Adrenal gland (tissue), 12 donors: ENCODE data around the gene FBXW12. TPM values are rescaled to one million over a fixed set of nuclear protein-coding genes. Genes with fewer than 3 reads are reported as not detected.

Experiments
- DNase-seq, 7 donors: peaks; one replicate each; pipeline ENCODE4 v3.0.0-alpha.2; 2019 to 2020
- H3K27ac ChIP-seq, 5 donors: fragments of 200-600 bp; sonication (generic) in 4 of 5; 1 replicate in 3 of 5; 2 replicates in 2 of 5; pipeline versions ENCODE4 v1.5.1 to v1.8.0; 2016 to 2020; ENCODE audit warnings: mild to moderate bottlenecking in 1 of 5
- H3K27me3 ChIP-seq: fragments of 200-600 bp; 2 replicates; pipeline ENCODE4 v1.8.0; 2021
- H3K36me3 ChIP-seq, 2 donors: fragments of 200-600 bp; replicated peaks in 1 of 2; 1 replicate in 1 of 2; 2 replicates in 1 of 2; pipeline versions ENCODE4 v1.5.1 to v1.8.0; 2018 to 2022
- H3K4me1 ChIP-seq, 2 donors: fragments of 200-600 bp; replicated peaks in 1 of 2; 1 replicate in 1 of 2; 2 replicates in 1 of 2; pipeline versions ENCODE4 v1.5.1 to v1.8.0; 2018 to 2021
- H3K4me3 ChIP-seq, 4 donors: fragments of 200-600 bp; sonication (generic) in 3 of 4; one replicate each; pipeline ENCODE4 v1.5.1; 2016 to 2018
- H3K9me3 ChIP-seq, 3 donors: fragments of 200-600 bp; sonication (generic) in 1 of 3; replicated peaks in 1 of 3; 1 replicate in 2 of 3; 2 replicates in 1 of 3; pipeline versions ENCODE4 v1.5.1 to v1.8.0; 2016 to 2021
- POLR2A ChIP-seq, 2 donors: fragments of 450-650 bp; IDR thresholded peaks; one replicate each; pipeline ENCODE4 v1.6.1; 2017; ENCODE audit warnings: antibody characterized with exemption in 2 of 2, mild to moderate bottlenecking in 2 of 2, moderate library complexity in 1 of 2
- WGBS, 4 donors: extraction: QIAGEN DNeasy Blood & Tissue Kit in 2 of 4; methylation state at CpG; one replicate each; pipeline versions ENCODE4 v1.1.5 to v1.1.7; 2013 to 2017; 5-methylcytosine and 5-hydroxymethylcytosine counted together
- intact Hi-C, 2 donors: fragments of 100-400 bp; cut with DNase I; formaldehyde crosslinking; loops; one replicate each; pipeline versions ENCODE4 v1.14.1 to v1.15.0; 2022 to 2023
- polyA plus RNA-seq, 3 donors: library from polyadenylated mRNA; stranded (reverse); fragments of 200-250 nt in 2 of 3; fragments of 350-450 nt in 1 of 3; fragmentation: Illumina TruSeq in 1 of 3; extraction: RNeasy Lipid Tissue Mini Kit (QIAGEN cat#74804) in 1 of 3; gene quantifications; one replicate each; pipeline ENCODE4 v1.2.3, GENCODE V29; 2013 to 2014
- total RNA-seq, 9 donors: library from RNA; depleted of rRNA in 4 of 9; stranded (reverse); fragments of >200 nt in 4 of 9; fragments of 120-200 nt in 1 of 9; fragmentation: NEBNext Ultra II Directional in 1 of 9; extraction: Animal tissue kit (Norgen Biotek cat#: 25700) in 1 of 9; gene quantifications; one replicate each; pipeline versions ENCODE4 v1.1.0 to v1.2.4, GENCODE V29; 2013 to 2023
- TF ChIP-seq, protein P1 (sequence below), 6 experiments: fragments of 450-650 bp in 4 of 6; fragments of 200-600 bp in 2 of 6; sonication (generic) in 1 of 6; IDR thresholded peaks; 1 replicate in 5 of 6; 2 replicates in 1 of 6; pipeline versions ENCODE4 v1.5.1 to v1.8.0; 2016 to 2021; ENCODE audit warnings: antibody characterized with exemption in 6 of 6, mild to moderate bottlenecking in 2 of 6, moderate library complexity in 1 of 6
- donor health status: healthy with polysubstance abuse.
- donor health status: Bipolar disorder and iron deficiency.
- donor health status: DM: yes; HTN: yes; CAD: no.
- donor health status: DM: no; HTN: no; CAD: no.
- donor health status: DM: no; HTN: no; CAD: no.
- donor health status: DM: yes; HTN: yes; CAD: no.

Gene FBXW12
- total and polyA plus RNA-seq, 12 donors: 0.07 to 0.24 (median 0.11) TPM; not detected in 9

DNA sequence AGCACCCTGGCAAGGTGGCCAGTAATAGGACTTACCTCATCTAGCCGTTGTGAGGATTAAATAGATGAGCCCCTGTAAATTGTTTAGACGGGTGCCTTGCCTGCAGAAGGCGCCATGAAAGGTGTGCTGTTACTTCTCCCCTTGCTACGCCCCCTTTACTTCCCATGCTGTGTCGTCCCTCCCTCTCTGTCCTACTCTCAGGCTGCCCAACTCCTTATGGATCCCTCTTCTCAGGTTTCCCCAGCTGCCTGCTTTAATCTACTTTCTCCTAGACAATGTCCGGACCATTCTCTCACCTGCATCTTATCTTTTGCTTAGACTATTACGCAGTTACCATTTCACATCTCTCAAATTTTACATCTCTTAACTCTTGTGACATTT is 1.7 kb upstream of the FBXW12 start:
- 81 to 90% (median 86%) methylated on average over 7 of the region's 7 CpGs for WGBS, 4 donors
- TF ChIP-seq, protein P1, sequence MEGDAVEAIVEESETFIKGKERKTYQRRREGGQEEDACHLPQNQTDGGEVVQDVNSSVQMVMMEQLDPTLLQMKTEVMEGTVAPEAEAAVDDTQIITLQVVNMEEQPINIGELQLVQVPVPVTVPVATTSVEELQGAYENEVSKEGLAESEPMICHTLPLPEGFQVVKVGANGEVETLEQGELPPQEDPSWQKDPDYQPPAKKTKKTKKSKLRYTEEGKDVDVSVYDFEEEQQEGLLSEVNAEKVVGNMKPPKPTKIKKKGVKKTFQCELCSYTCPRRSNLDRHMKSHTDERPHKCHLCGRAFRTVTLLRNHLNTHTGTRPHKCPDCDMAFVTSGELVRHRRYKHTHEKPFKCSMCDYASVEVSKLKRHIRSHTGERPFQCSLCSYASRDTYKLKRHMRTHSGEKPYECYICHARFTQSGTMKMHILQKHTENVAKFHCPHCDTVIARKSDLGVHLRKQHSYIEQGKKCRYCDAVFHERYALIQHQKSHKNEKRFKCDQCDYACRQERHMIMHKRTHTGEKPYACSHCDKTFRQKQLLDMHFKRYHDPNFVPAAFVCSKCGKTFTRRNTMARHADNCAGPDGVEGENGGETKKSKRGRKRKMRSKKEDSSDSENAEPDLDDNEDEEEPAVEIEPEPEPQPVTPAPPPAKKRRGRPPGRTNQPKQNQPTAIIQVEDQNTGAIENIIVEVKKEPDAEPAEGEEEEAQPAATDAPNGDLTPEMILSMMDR (IDR thresholded peaks at IDR 0.05): no peak
- TF ChIP-seq POLR2A (IDR thresholded peaks at IDR 0.05): no peak
- Histone ChIP-seq H3K4me1 (no peaks in the 10 kb centered on the region), H3K27me3 (no peaks in the 10 kb centered on the region), H3K9me3 (no peaks in the 10 kb centered on the region), H3K36me3 (no peaks in the 10 kb centered on the region), H3K4me3 (no peak overlapping the region), H3K27ac (no peak overlapping the region)
- no peak for DNase-seq
- intact Hi-C loops: no loop called here

DNA sequence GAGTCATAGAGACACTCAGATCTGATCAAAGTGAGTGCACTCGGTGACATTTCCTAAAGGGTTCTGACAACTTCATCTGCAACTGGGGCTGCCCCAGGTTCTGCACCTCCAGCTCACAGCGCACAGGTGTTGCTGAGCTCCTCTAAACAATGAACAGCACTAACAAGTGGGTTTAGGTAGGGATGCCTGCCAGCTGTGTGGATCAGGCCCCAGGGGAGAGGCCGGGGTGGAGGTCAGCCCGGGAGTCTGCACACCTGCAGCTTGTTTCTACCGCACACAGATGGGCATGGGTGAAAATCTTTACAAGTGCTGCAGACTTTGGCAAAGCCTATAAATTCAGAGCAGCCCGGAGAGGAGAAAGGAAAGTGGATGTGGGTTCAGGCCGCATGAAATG is 355 bp downstream of the FBXW12 start:
- 82 to 99% (median 88%) methylated on average over 7 of the region's 7 CpGs for WGBS, 4 donors
- intact Hi-C loops: no loop called here
- Histone ChIP-seq H3K27ac (no peak overlapping the region), H3K4me3 (no peak overlapping the region), H3K9me3 (no peaks in the 10 kb centered on the region), H3K27me3 (no peaks in the 10 kb centered on the region), H3K36me3 (no peaks in the 10 kb centered on the region), H3K4me1 (no peaks in the 10 kb centered on the region)
- DNase-seq: peak in 1 of 7 donors; percentile 36
- TF ChIP-seq, protein P1 (IDR thresholded peaks at IDR 0.05): no peak
- no peak for TF ChIP-seq POLR2A (IDR thresholded peaks at IDR 0.05)

DNA sequence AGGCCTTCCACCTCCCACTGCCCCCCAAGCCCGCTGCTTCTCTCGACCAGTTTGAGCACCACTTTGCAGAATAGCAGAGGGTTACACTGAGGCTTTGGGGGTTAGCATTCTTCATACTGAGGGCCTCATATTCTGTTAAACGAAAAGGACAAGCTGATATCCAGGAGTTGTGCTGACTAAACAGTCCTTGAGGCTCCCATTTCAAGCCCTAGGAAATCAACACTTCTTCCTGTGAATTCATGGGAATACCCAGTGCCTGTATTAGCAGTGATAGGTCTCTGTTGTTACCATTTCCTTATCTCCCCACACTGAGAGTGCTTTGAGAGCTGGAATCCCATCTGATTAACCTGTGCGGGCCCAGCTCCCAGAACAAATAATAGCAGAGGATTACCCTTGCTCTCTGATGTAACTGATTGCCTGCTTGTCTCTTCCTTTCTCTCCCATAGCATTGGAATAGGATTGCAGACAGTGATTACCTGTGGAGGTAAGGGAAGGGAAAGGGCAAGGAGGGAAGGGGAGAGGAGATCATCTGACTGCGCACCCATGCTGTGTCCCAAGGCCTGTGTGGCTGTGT is 930 bp downstream of the FBXW12 start:
- intact Hi-C loops: no loop called here
- Histone ChIP-seq H3K4me1 (no peaks in the 10 kb centered on the region), H3K27ac (no peak overlapping the region), H3K4me3 (no peak overlapping the region), H3K36me3 (no peaks in the 10 kb centered on the region), H3K27me3 (no peaks in the 10 kb centered on the region), H3K9me3 (no peaks in the 10 kb centered on the region)
- WGBS, 4 donors: 65 to 80% (median 71%) methylated on average over 5 of the region's 5 CpGs
- no peak for TF ChIP-seq POLR2A (IDR thresholded peaks at IDR 0.05)
- TF ChIP-seq, protein P1 (IDR thresholded peaks at IDR 0.05): no peak
- no peak for DNase-seq

DNA sequence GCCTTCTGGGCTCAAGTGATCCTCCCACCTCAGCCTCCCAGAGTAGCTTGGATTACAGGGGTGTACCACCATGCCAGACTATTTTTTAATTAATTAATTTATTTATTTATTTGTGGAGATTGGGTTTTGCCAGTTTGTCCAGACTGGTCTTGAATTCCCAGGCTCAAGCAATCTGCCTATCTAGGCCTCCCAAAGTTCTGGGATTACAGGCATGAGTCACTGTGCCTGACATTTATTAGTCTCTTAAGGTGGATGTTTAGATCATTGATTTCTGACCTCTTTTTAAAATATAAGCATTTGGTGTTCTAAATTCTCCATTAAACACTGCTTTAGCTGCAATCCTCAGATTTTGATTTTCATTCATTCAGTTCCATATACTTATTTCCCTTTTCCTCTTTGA is 15.6 kb downstream of the FBXW12 start:
- no peak for DNase-seq
- Histone ChIP-seq H3K9me3 (no peaks in the 10 kb centered on the region), H3K27me3 (no peaks in the 10 kb centered on the region), H3K36me3 (no peaks in the 10 kb centered on the region), H3K4me1 (no peaks in the 10 kb centered on the region), H3K27ac (no peak overlapping the region), H3K4me3 (no peak overlapping the region)
- TF ChIP-seq, protein P1 (IDR thresholded peaks at IDR 0.05): no peak
- intact Hi-C loops: no loop called here
